Embryonic facial prominence (tissue), 1 donor: ENCODE results near the gene MUC16.

Source experiments
- DNase-seq: peaks from one replicate; pipeline ENCODE4 v3.0.0-alpha.2; 2016; ENCODE audit errors: extremely low spot score

MUC16 gene

DNA sequence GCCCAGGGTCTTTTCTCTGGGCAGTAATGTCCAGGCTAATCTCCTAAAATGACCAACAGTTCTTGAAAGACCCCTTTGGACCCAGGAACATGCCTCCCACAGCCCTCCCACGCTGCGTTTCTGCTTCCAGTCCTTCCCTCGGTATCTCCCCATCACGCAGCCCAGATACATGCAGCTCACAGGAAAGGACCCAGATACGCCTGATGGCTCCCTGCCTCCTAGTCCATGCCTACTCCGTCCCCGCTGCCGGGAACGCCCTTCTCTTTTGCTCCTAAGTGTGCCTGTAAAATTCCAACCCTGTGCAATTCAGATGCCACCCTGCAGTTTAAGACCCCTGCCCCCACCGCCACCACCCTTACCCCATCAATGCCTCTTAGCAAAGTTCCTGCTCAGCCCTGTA is 778 bp downstream of the MUC16 start:
- DNase-seq = no peak

DNA sequence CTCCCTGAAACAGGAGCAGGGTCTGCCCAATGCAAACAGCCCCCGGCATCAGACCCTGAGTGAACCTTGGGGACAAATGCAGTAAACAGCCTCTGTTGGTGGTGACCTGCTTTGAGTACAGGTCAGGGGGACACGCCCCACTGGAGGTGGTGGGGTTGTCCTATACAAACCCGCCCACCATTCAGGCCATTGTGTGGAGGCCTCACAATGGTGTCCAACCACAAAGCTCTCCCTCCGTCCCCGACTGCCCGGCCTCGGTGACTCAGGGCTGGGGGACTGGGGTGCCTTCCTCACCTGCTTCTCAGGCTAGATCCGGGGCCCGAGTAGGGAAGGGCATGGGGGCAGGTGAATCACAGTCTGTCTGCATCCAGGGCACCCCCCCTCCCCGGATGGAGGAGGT is 1.5 kb downstream of the MUC16 start:
- DNase-seq = no peak

DNA sequence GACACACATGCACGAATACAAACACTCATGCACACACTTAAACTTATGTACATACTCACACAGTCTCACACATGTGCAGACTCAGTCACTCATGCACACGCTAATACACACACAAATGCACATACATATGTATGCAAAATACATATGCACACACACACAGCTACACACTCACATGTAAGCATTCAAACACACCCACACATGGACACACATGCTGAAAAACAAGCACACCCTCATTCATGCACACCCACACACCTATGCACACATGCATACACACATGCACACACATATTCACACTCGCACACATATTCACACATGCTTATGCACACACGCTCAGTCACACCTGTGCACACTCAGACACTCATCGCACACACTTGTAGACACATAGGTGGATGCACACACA is 9.3 kb downstream of the MUC16 start:
- DNase-seq = no peak

DNA sequence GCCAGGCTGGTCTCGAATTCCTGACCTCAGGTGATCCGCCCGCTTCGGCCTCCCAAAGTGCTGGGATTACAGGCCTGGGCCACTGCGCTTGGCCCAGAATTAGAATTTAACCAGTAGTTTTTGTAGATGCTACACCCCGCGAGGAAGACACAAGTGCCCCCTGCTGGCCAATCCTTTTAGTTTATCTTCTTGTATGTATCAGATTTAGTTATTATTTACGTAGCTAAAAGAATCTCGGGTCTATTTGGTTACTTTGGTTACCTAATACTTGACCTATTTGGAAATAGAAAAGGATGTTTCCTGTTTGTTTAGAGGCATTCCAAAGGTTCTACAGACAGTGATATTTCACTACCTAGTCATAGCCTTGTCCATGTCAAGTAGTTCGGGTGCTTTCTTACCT is 22.0 kb downstream of the MUC16 start:
- no peak for DNase-seq

DNA sequence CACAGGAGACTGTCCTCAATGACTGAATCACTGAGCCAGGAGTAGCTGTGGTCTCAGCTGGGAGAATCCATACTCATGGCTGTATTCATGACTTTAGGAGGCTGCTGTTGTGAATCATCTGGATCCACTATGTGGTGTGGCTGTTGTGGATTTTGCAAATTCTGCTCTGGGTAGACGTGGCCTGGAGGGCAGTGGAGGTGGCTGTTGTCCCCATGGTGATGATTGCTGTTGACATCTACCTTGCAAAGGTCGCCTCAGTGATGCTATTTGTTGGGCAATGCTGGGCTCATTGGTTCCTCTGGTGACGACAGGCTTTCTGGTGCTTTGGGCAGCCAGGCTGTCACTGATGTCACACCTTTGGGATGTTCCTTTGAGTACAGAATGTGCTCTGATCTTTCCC is 23.9 kb downstream of the MUC16 start:
- no peak for DNase-seq

DNA sequence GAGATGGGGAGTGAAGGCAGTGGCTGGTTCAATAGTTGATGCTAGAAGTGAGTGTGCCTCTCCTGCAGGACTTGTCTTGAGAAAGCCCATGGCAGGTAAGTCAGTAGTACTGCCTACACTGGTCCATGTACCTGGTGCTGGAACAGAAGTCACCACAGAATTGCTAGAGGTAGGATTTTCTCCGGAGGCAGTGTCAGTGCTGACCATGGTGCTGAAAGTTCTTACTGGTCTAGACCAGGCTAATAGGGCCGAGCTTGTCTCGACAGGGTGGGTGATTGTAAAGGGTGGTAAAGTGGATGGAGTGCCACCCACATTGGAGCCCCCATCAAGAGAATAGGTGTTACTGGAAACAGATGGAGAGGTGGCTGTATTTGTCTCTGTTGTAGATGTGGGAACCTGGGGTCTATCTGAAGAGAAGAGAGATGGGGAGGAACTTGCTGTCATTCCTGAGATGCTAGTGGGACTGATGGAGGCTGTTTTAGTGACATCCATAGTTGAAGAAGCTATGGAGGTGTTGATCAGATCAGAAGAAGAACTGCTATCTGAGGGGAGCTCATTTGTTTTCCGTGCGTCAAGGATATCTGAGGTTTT is 36.6 kb downstream of the MUC16 start:
- no peak for DNase-seq

DNA sequence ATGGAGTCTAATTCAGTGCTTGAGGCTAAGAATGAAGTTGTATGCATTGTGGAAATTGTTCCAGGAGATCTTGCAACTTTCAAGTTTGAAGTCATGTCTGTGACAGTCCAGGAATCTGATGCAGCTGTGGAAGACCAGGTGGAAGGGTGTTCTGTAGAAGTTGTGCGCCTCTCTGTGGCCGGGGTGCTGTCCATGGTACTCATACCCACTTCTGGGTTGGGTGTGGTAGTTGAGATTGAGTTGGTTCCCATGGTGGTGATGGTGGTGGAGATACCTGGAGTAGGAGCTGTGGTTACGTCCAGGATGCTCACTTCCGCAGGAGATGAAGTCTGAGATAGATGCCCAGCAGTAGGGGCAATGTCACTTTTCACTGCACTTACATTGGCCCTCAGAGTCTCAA is 44.3 kb downstream of the MUC16 start:
- no peak for DNase-seq
